Measurements from ENCODE around the gene CT55. TPM values are rescaled to one million over a fixed set of nuclear protein-coding genes. Genes with fewer than 3 reads are reported as not detected.

Gene CT55
- total RNA-seq, 1 experiment from 2014 or later, result not detected

GRCh38 chrX:135191838-135192237 is 20.6 kb upstream of the CT55 start:
- ChIA-PET POLR2A (ENCODE audit: unreplicated experiment) (no interaction called here), CTCF (no interaction called here)
- Histone ChIP-seq H3K36me3 (ENCODE audit: low read depth, low read length) (no peaks in the 10 kb centered on the region), H3K4me2 (ENCODE audit: low read length) (no peak overlapping the region), H3K9me3 (ENCODE audit: low read length) (no peaks in the 10 kb centered on the region), H3K4me3 (ENCODE audit: low read length) (no peak overlapping the region), H3K79me2 (ENCODE audit: low read length) (no peaks in the 10 kb centered on the region), H3F3A (ENCODE audit: low read length, unreplicated experiment) (no peaks in the 10 kb centered on the region), H3K27ac (ENCODE audit: low read length) (no peak overlapping the region), H4K20me1 (ENCODE audit: low read length) (no peaks in the 10 kb centered on the region), H3K9ac (ENCODE audit: low read length) (no peak overlapping the region), H3K9me2 (replicated peaks; ENCODE audit: low read length) (no peaks in the 10 kb centered on the region), H2AFZ (ENCODE audit: low read length) (no peak overlapping the region), H3K4me1 (ENCODE audit: insufficient read depth, low read length) (no peaks in the 10 kb centered on the region), H3K27me3 (ENCODE audit: low read length) (peaks cover 35% of the 10 kb centered on the region)
- no TSS peak for BruUV-seq (replicated peaks)
- TF ChIP-seq EZH2phosphoT487 (IDR thresholded peaks at IDR 0.05; ENCODE audit: borderline replicate concordance, low read length) (no peak), CTCF (conservative IDR thresholded peaks at IDR 0.05; ENCODE audit: low read depth, low read length) (no peak), EZH2 (IDR thresholded peaks at IDR 0.05; ENCODE audit: low read length, unreplicated experiment) (no peak)
- no peak for ATAC-seq
- no peak for DNase-seq
- intact Hi-C loops (cut with micrococcal nuclease), result no loop called here

- Histone ChIP-seq H3K79me2 (ENCODE audit: low read length) (no peaks in the 10 kb centered on the region), H3K4me1 (ENCODE audit: insufficient read depth, low read length) (no peaks in the 10 kb centered on the region), H3K9ac (ENCODE audit: low read length) (no peak overlapping the region), H4K20me1 (ENCODE audit: low read length) (no peaks in the 10 kb centered on the region), H3K9me3 (ENCODE audit: low read length) (no peaks in the 10 kb centered on the region), H3K4me2 (ENCODE audit: low read length) (no peak overlapping the region), H3K4me3 (ENCODE audit: low read length) (no peak overlapping the region), H3K27ac (ENCODE audit: low read length) (no peak overlapping the region), H2AFZ (ENCODE audit: low read length) (no peak overlapping the region), H3K27me3 (ENCODE audit: low read length) (peaks cover 66% of the 10 kb centered on the region), H3F3A (ENCODE audit: low read length, unreplicated experiment) (no peaks in the 10 kb centered on the region), H3K9me2 (replicated peaks; ENCODE audit: low read length) (no peaks in the 10 kb centered on the region), H3K36me3 (ENCODE audit: low read depth, low read length) (no peaks in the 10 kb centered on the region)
- intact Hi-C loops (cut with micrococcal nuclease), result loop anchor here (5.0 kb wide), 1 partner anchor 119 kb away; no protein-coding TSS in a partner anchor
- ChIA-PET POLR2A (ENCODE audit: unreplicated experiment) (no interaction called here), CTCF (interaction anchor here (0.6 to 1.1 kb wide), 2 partner anchors 74 to 403 kb away, joined by 3 to 9 read pairs; no protein-coding TSS in a partner anchor)
- TF ChIP-seq CTCF (conservative IDR thresholded peaks at IDR 0.05; ENCODE audit: low read depth, low read length) (peak; percentile 63), EZH2 (IDR thresholded peaks at IDR 0.05; ENCODE audit: low read length, unreplicated experiment) (no peak)
- BruUV-seq (replicated peaks), result no TSS peak
- ATAC-seq, result peak; percentile 84
- peak; percentile 67 for DNase-seq
Observed at GRCh38 chrX:135185795-135186443, 14.7 kb upstream of the CT55 start.

GRCh38 chrX:135178636-135179035 is 7.4 kb upstream of the CT55 start:
- ATAC-seq (no peak), DNase-seq (no peak)
- TF ChIP-seq CTCF (conservative IDR thresholded peaks at IDR 0.05; ENCODE audit: low read depth, low read length), result no peak
- no peak for TF ChIP-seq EZH2phosphoT487 (IDR thresholded peaks at IDR 0.05; ENCODE audit: borderline replicate concordance, low read length)
- no peak for TF ChIP-seq EZH2 (IDR thresholded peaks at IDR 0.05; ENCODE audit: low read length, unreplicated experiment)
- no peaks in the 10 kb centered on the region for H3K79me2 ChIP-seq (ENCODE audit: low read length)
- H3K4me2 ChIP-seq (ENCODE audit: low read length), result no peak overlapping the region
- peaks cover 64% of the 10 kb centered on the region for H3K27me3 ChIP-seq (ENCODE audit: low read length)
- H4K20me1 ChIP-seq (ENCODE audit: low read length), result no peaks in the 10 kb centered on the region
- no peak overlapping the region for H3K9ac ChIP-seq (ENCODE audit: low read length)
- CTCF ChIA-PET, result no interaction called here
- no peaks in the 10 kb centered on the region for H3K9me3 ChIP-seq (ENCODE audit: low read length)
- no TSS peak for BruUV-seq (replicated peaks)
- no peak overlapping the region for H3K4me3 ChIP-seq (ENCODE audit: low read length)
- no peaks in the 10 kb centered on the region for H3K4me1 ChIP-seq (ENCODE audit: insufficient read depth, low read length)
- no peaks in the 10 kb centered on the region for H3K36me3 ChIP-seq (ENCODE audit: low read depth, low read length)
- no peaks in the 10 kb centered on the region for H3F3A ChIP-seq (ENCODE audit: low read length, unreplicated experiment)
- no peak overlapping the region for H3K27ac ChIP-seq (ENCODE audit: low read length)
- no peaks in the 10 kb centered on the region for H3K9me2 ChIP-seq (replicated peaks; ENCODE audit: low read length)
- intact Hi-C loops (cut with micrococcal nuclease), result no loop called here
- H2AFZ ChIP-seq (ENCODE audit: low read length), result no peak overlapping the region
- POLR2A ChIA-PET (ENCODE audit: unreplicated experiment), result no interaction called here
